Activated T-helper 17 cell treated with anti-CD3 and anti-CD28 coated beads, Interleukin-2, amount 50 U/mL, for 72 hours (primary cell): ENCODE measurements around the gene KIF9. TPM values are rescaled to one million over a fixed set of nuclear protein-coding genes. Genes with fewer than 3 reads are reported as not detected.
"Not testable (repeated sequence)": the region's sequence is repeated elsewhere in the genome, so short reads cannot be mapped to it uniquely, and the experiment has no call there.

ENCODE experiments used
- ATAC-seq: fragments of 150-1000 bp; cut with Tn5 transposase; replicated peaks from 2 replicates; pipeline ENCODE4 v1.10.0; 2021; ENCODE audit warnings: mild to moderate bottlenecking, moderate library complexity
- H3K27ac Mint-ChIP-seq: one replicate; pipeline ENCODE4 v1.8.0; 2022; ENCODE audit warnings: mixed read lengths
- H3K27me3 Mint-ChIP-seq: one replicate; pipeline ENCODE4 v1.8.0; 2022; ENCODE audit warnings: mixed read lengths
- H3K36me3 Mint-ChIP-seq: one replicate; pipeline ENCODE4 v1.8.0; 2022; ENCODE audit warnings: low read depth, mild to moderate bottlenecking, mixed read lengths
- H3K4me1 Mint-ChIP-seq: one replicate; pipeline ENCODE4 v1.8.0; 2022; ENCODE audit warnings: mixed read lengths
- H3K4me3 Mint-ChIP-seq: one replicate; pipeline ENCODE4 v1.8.0; 2022; ENCODE audit warnings: mild to moderate bottlenecking, mixed read lengths
- H3K9me3 Mint-ChIP-seq: one replicate; pipeline ENCODE4 v1.8.0; 2022; ENCODE audit warnings: mixed read lengths
- total RNA-seq, 2 donors: library from RNA; stranded (reverse); gene quantifications; one replicate each; pipeline ENCODE4 v1.2.3, GENCODE V29; 2022

KIF9 gene
- total RNA-seq, 2 donors from 2014 or later = 3.0 to 5.6 TPM

GRCh38 chr3:47204875-47205274 lies 77.7 kb downstream of the KIF9 start:
- Mint-ChIP-seq H3K27me3 (no peaks in the 10 kb centered on the region), H3K4me3 (no peak overlapping the region), H3K9me3 (no peaks in the 10 kb centered on the region), H3K27ac (no peak overlapping the region), H3K36me3 (no peaks in the 10 kb centered on the region), H3K4me1 (no peaks in the 10 kb centered on the region)
- no peak for ATAC-seq

- no peaks in the 10 kb centered on the region for H3K27me3 Mint-ChIP-seq
- H3K4me3 Mint-ChIP-seq = no peak overlapping the region
- H3K9me3 Mint-ChIP-seq = no peaks in the 10 kb centered on the region
- no peaks in the 10 kb centered on the region for H3K4me1 Mint-ChIP-seq
- H3K27ac Mint-ChIP-seq = no peak overlapping the region
- no peaks in the 10 kb centered on the region for H3K36me3 Mint-ChIP-seq
- no peak for ATAC-seq
These were observed 80.1 kb downstream of the KIF9 start for GRCh38 chr3:47202542-47202941.

GRCh38 chr3:47197287-47197686 lies 85.3 kb downstream of the KIF9 start:
- Mint-ChIP-seq H3K4me1 (no peaks in the 10 kb centered on the region), H3K9me3 (no peaks in the 10 kb centered on the region), H3K27me3 (no peaks in the 10 kb centered on the region), H3K4me3 (no peak overlapping the region), H3K36me3 (no peaks in the 10 kb centered on the region), H3K27ac (no peak overlapping the region)
- ATAC-seq = no peak

GRCh38 chr3:47194994-47195393 lies 87.6 kb downstream of the KIF9 start:
- H3K4me3 Mint-ChIP-seq = no peak overlapping the region
- H3K36me3 Mint-ChIP-seq = no peaks in the 10 kb centered on the region
- H3K27ac Mint-ChIP-seq = no peak overlapping the region
- H3K9me3 Mint-ChIP-seq = no peaks in the 10 kb centered on the region
- no peaks in the 10 kb centered on the region for H3K4me1 Mint-ChIP-seq
- ATAC-seq = no peak
- no peaks in the 10 kb centered on the region for H3K27me3 Mint-ChIP-seq

- Mint-ChIP-seq H3K9me3 (no peaks in the 10 kb centered on the region), H3K4me3 (no peak overlapping the region), H3K4me1 (no peaks in the 10 kb centered on the region), H3K27me3 (no peaks in the 10 kb centered on the region), H3K36me3 (no peaks in the 10 kb centered on the region), H3K27ac (no peak overlapping the region)
- no peak for ATAC-seq
These were observed 88.4 kb downstream of the KIF9 start for GRCh38 chr3:47193871-47194859.

GRCh38 chr3:47186285-47186684 lies 96.3 kb downstream of the KIF9 start:
- ATAC-seq = no peak
- Mint-ChIP-seq H3K4me1 (no peaks in the 10 kb centered on the region), H3K27me3 (no peaks in the 10 kb centered on the region), H3K36me3 (peaks cover 5% of the 10 kb centered on the region), H3K27ac (no peak overlapping the region), H3K9me3 (no peaks in the 10 kb centered on the region), H3K4me3 (no peak overlapping the region)

- H3K27ac Mint-ChIP-seq, H3K27me3 Mint-ChIP-seq, H3K4me1 Mint-ChIP-seq, H3K4me3 Mint-ChIP-seq, H3K9me3 Mint-ChIP-seq, ATAC-seq: not testable (repeated sequence)
- peaks cover 12% of the 10 kb centered on the region for H3K36me3 Mint-ChIP-seq
These were observed 100.9 kb downstream of the KIF9 start for GRCh38 chr3:47181685-47182084.

- not testable (repeated sequence) for H3K4me1 Mint-ChIP-seq, H3K4me3 Mint-ChIP-seq, H3K9me3 Mint-ChIP-seq, H3K27ac Mint-ChIP-seq, H3K27me3 Mint-ChIP-seq, ATAC-seq
- peaks cover 12% of the 10 kb centered on the region for H3K36me3 Mint-ChIP-seq
These were observed 102.6 kb downstream of the KIF9 start for GRCh38 chr3:47180011-47180410.

Other genes with a start within 250 kb of the KIF9 start
- 10 to 100 TPM; 28.8 to 33.1 TPM for gene SETD2, start 118.7 kb downstream of the KIF9 start, total RNA-seq
- gene KLHL18, start 145 bp upstream of the KIF9 start, total RNA-seq = 10 to 100 TPM; 19.1 to 54.8 TPM
- 10 to 100 TPM; 28.7 to 32.0 TPM for gene PTPN23, start 98.2 kb upstream of the KIF9 start, total RNA-seq
- gene SCAP, start 193.1 kb upstream of the KIF9 start, total RNA-seq = 10 to 100 TPM; 44.0 to 73.3 TPM
- 10 to 100 TPM; 38.6 to 45.8 TPM for gene ELP6, start 230.9 kb upstream of the KIF9 start, total RNA-seq